Activated T-cell treated with anti-CD3 and anti-CD28 coated beads for 1 hour (primary cell): Measurements from ENCODE around the gene ETAA1.

Source experiments
- DNase-seq: peaks from one replicate; pipeline ENCODE4 v3.0.0-alpha.2; 2020; ENCODE audit warnings: low read depth

ETAA1 gene

GRCh38 chr2:67397143-67397986 is at the start of gene ETAA1:
Gene ETAA1 (plus strand): TSS chr2:67397333. CDS start chr2:67397449, 116 bp downstream.
- DNase-seq, result peak; percentile 91

GRCh38 chr2:67366832-67367412 is 30.2 kb upstream of the ETAA1 start:
- no peak for DNase-seq

GRCh38 chr2:67374481-67374880 is 22.7 kb upstream of the ETAA1 start:
- no peak for DNase-seq

- no peak for DNase-seq
Measured at GRCh38 chr2:67374949-67375348, 22.2 kb upstream of the ETAA1 start.

- DNase-seq, result no peak
Measured at GRCh38 chr2:67378555-67378954, 18.6 kb upstream of the ETAA1 start.

- no peak for DNase-seq
Measured at GRCh38 chr2:67379048-67379447, 18.1 kb upstream of the ETAA1 start.

GRCh38 chr2:67384123-67384822 is 12.9 kb upstream of the ETAA1 start:
- no peak for DNase-seq

GRCh38 chr2:67388680-67389079 is 8.5 kb upstream of the ETAA1 start:
- DNase-seq, result no peak

GRCh38 chr2:67389286-67389685 is 7.8 kb upstream of the ETAA1 start:
- DNase-seq, result no peak

GRCh38 chr2:67389788-67390187 is 7.3 kb upstream of the ETAA1 start:
- DNase-seq, result no peak

- DNase-seq, result no peak
Measured at GRCh38 chr2:67393237-67393636, 3.9 kb upstream of the ETAA1 start.

GRCh38 chr2:67394734-67395133 is 2.4 kb upstream of the ETAA1 start:
- DNase-seq, result no peak

- no peak for DNase-seq
Measured at GRCh38 chr2:67399144-67399543, 2.0 kb downstream of the ETAA1 start.

GRCh38 chr2:67399831-67400489 is 2.8 kb downstream of the ETAA1 start:
- DNase-seq, result no peak

GRCh38 chr2:67400560-67401485 is 3.7 kb downstream of the ETAA1 start:
- no peak for DNase-seq

- DNase-seq, result no peak
Measured at GRCh38 chr2:67408346-67408745, 11.2 kb downstream of the ETAA1 start.

- no peak for DNase-seq
Measured at GRCh38 chr2:67412424-67412823, 15.3 kb downstream of the ETAA1 start.

- no peak for DNase-seq
Measured at GRCh38 chr2:67414867-67415266, 17.7 kb downstream of the ETAA1 start.

GRCh38 chr2:67416136-67416535 is 19.0 kb downstream of the ETAA1 start:
- DNase-seq, result no peak

GRCh38 chr2:67423489-67423888 is 26.4 kb downstream of the ETAA1 start:
- no peak for DNase-seq

- DNase-seq, result no peak
Measured at GRCh38 chr2:67436221-67436620, 39.1 kb downstream of the ETAA1 start.
